ENCODE results near the gene UQCC3.
"Not testable (repeated sequence)": the region's sequence is repeated elsewhere in the genome, so short reads cannot be mapped to it uniquely, and the experiment has no call there.

The UQCC3 gene

GRCh38 chr11:62703921-62704320 is 32.4 kb downstream of the UQCC3 start:
- DNase-seq: not testable (repeated sequence)

- no peak for DNase-seq
Measured at GRCh38 chr11:62705413-62705812, 33.9 kb downstream of the UQCC3 start.

GRCh38 chr11:62705880-62706849 is 34.7 kb downstream of the UQCC3 start:
- DNase-seq: peak; percentile 94

GRCh38 chr11:62706850-62707247 is 35.4 kb downstream of the UQCC3 start:
- no peak for DNase-seq

GRCh38 chr11:62707277-62707861 is 35.9 kb downstream of the UQCC3 start, which contains the start of the genes BSCL2 and GNG3:
Gene BSCL2, minus strand, starts transcription at chr11:62707424. Its CDS starts 229 bp downstream, at chr11:62707195.
Gene GNG3, plus strand, starts transcription at chr11:62707676. Its CDS starts 620 bp downstream, at chr11:62708296.
- no peak for DNase-seq

GRCh38 chr11:62708392-62708791 is 36.9 kb downstream of the UQCC3 start:
- DNase-seq: no peak

GRCh38 chr11:62708793-62709192 is 37.3 kb downstream of the UQCC3 start:
- DNase-seq: no peak

GRCh38 chr11:62709247-62710000 is 38.0 kb downstream of the UQCC3 start:
- DNase-seq: no peak

GRCh38 chr11:62710001-62710345 is 38.5 kb downstream of the UQCC3 start:
- DNase-seq: no peak

GRCh38 chr11:62712276-62712812 is 40.9 kb downstream of the UQCC3 start:
- DNase-seq: no peak

- no peak for DNase-seq
Measured at GRCh38 chr11:62712861-62713260, 41.4 kb downstream of the UQCC3 start.

- no peak for DNase-seq
Measured at GRCh38 chr11:62713343-62713742, 41.9 kb downstream of the UQCC3 start.

GRCh38 chr11:62715150-62716130 is 44.0 kb downstream of the UQCC3 start:
- no peak for DNase-seq

GRCh38 chr11:62716206-62716605 is 44.7 kb downstream of the UQCC3 start:
- DNase-seq: no peak

- no peak for DNase-seq
Measured at GRCh38 chr11:62716816-62717215, 45.3 kb downstream of the UQCC3 start.

- DNase-seq: no peak
Measured at GRCh38 chr11:62719302-62719978, 48.0 kb downstream of the UQCC3 start.

GRCh38 chr11:62721994-62722393 is 50.5 kb downstream of the UQCC3 start:
- no peak for DNase-seq
